H9 (cell line): ENCODE measurements around the gene CKLF. TPM values are rescaled to one million over a fixed set of nuclear protein-coding genes. Genes with fewer than 3 reads are reported as not detected.
A peak's percentile ranks its signal among the peaks of the same experiment; 100 is the strongest.

ENCODE experiments used
- DNase-seq: peaks from one replicate; pipeline ENCODE4 v3.0.0-alpha.2; 2017
- H2AFZ ChIP-seq: one replicate; pipeline ENCODE4 v1.6.1; 2013; ENCODE audit warnings: mild to moderate bottlenecking, low read length, control low read depth, moderate library complexity
- H2AK5ac ChIP-seq: 2 replicates; pipeline ENCODE4 v1.6.1; 2013; ENCODE audit warnings: low read length, control low read depth, mixed read lengths; ENCODE audit not compliant: insufficient read length
- H2BK120ac ChIP-seq: one replicate; pipeline ENCODE4 v1.6.1; 2013; ENCODE audit warnings: low read depth, mild to moderate bottlenecking, low read length, control low read depth, inconsistent platforms; ENCODE audit not compliant: poor library complexity, severe bottlenecking
- H2BK12ac ChIP-seq: 2 replicates; pipeline ENCODE4 v1.6.1; 2013; ENCODE audit warnings: low read length, control low read depth, mixed read lengths, low read depth; ENCODE audit not compliant: insufficient read length
- H2BK15ac ChIP-seq: 2 replicates; pipeline ENCODE4 v1.6.1; 2013; ENCODE audit warnings: low read depth, low read length, control low read depth
- H2BK20ac ChIP-seq: one replicate; pipeline ENCODE4 v1.6.1; 2013; ENCODE audit warnings: low read depth, mild to moderate bottlenecking, low read length, control low read depth, inconsistent platforms; ENCODE audit not compliant: poor library complexity, severe bottlenecking
- H2BK5ac ChIP-seq: 2 replicates; pipeline ENCODE4 v1.6.1; 2013; ENCODE audit warnings: low read length, control low read depth, mixed read lengths; ENCODE audit not compliant: insufficient read length
- H3K14ac ChIP-seq: 2 replicates; pipeline ENCODE4 v1.6.1; 2013; ENCODE audit warnings: low read length, control low read depth; ENCODE audit not compliant: insufficient read depth
- H3K18ac ChIP-seq: 2 replicates; pipeline ENCODE4 v1.6.1; 2013; ENCODE audit warnings: low read depth, mild to moderate bottlenecking, mixed read lengths, low read length, control low read depth; ENCODE audit not compliant: insufficient read length
- H3K23ac ChIP-seq: 2 replicates; pipeline ENCODE4 v1.6.1; 2013; ENCODE audit warnings: low read length, control low read depth, mixed read lengths, low read depth; ENCODE audit not compliant: insufficient read length
- H3K23me2 ChIP-seq: 2 replicates; pipeline ENCODE4 v1.6.1; 2013; ENCODE audit warnings: low read depth, mild to moderate bottlenecking, mixed read lengths, low read length, control low read depth; ENCODE audit not compliant: insufficient read length, poor library complexity, severe bottlenecking
- H3K27ac ChIP-seq: 2 replicates; pipeline ENCODE4 v1.5.1; 2013; ENCODE audit warnings: low read length, control low read depth, mixed read lengths, low read depth; ENCODE audit not compliant: insufficient read length
- H3K27me3 ChIP-seq: 2 replicates; pipeline ENCODE4 v1.6.1; 2013; ENCODE audit warnings: low read length, control low read depth, inconsistent platforms; ENCODE audit not compliant: insufficient read depth
- H3K4ac ChIP-seq: 2 replicates; pipeline ENCODE4 v1.6.1; 2013; ENCODE audit warnings: low read depth, mild to moderate bottlenecking, control low read depth, inconsistent platforms, low read length, moderate library complexity
- H3K4me1 ChIP-seq: 2 replicates; pipeline ENCODE4 v1.6.1; 2013; ENCODE audit warnings: low read length, control low read depth, inconsistent platforms; ENCODE audit not compliant: insufficient read depth
- H3K4me2 ChIP-seq: 2 replicates; pipeline ENCODE4 v1.6.1; 2013; ENCODE audit warnings: low read length, control low read depth, mixed read lengths; ENCODE audit not compliant: insufficient read length, insufficient read depth
- H3K56ac ChIP-seq: 2 replicates; pipeline ENCODE4 v1.6.1; 2013; ENCODE audit warnings: low read depth, mild to moderate bottlenecking, mixed read lengths, low read length, control low read depth; ENCODE audit not compliant: insufficient read length
- H3K79me1 ChIP-seq: 2 replicates; pipeline ENCODE4 v1.6.1; 2013; ENCODE audit warnings: low read depth, mild to moderate bottlenecking, moderate library complexity, low read length, control low read depth, inconsistent platforms; ENCODE audit not compliant: insufficient read depth, poor library complexity, severe bottlenecking
- H3K79me2 ChIP-seq: 2 replicates; pipeline ENCODE4 v1.6.1; 2013; ENCODE audit warnings: low read length, control low read depth, inconsistent platforms; ENCODE audit not compliant: insufficient read depth
- H3K9ac ChIP-seq: 2 replicates; pipeline ENCODE4 v1.6.1; 2013; ENCODE audit warnings: low read length, control low read depth, mixed read lengths; ENCODE audit not compliant: insufficient read length; ENCODE audit errors: extremely low read depth
- H3K9me3 ChIP-seq: one replicate; pipeline ENCODE4 v1.6.1; 2013; ENCODE audit warnings: low read depth, low read length, inconsistent platforms; ENCODE audit not compliant: control insufficient read depth
- H3T11ph ChIP-seq: one replicate; pipeline ENCODE4 v1.6.1; 2013; ENCODE audit warnings: mild to moderate bottlenecking, low read length, control low read depth, inconsistent platforms
- H4K20me1 ChIP-seq: one replicate; pipeline ENCODE4 v1.6.1; 2013; ENCODE audit not compliant: control insufficient read depth, insufficient read length, insufficient read depth
- H4K5ac ChIP-seq: 2 replicates; pipeline ENCODE4 v1.6.1; 2013; ENCODE audit warnings: low read depth, mild to moderate bottlenecking, mixed read lengths, low read length, control low read depth; ENCODE audit not compliant: insufficient read length
- H4K8ac ChIP-seq: replicated peaks from 2 replicates; pipeline ENCODE4 v1.6.1; 2013; ENCODE audit warnings: low read length, control low read depth, mixed read lengths, low read depth; ENCODE audit not compliant: insufficient read length
- H4K91ac ChIP-seq: 2 replicates; pipeline ENCODE4 v1.6.1; 2013; ENCODE audit warnings: low read depth, mild to moderate bottlenecking, moderate library complexity, mixed read lengths, low read length, control low read depth; ENCODE audit not compliant: insufficient read length
- H3K27ac Mint-ChIP-seq, 3 experiments: 2 replicates in 2 of 3; 3 replicates in 1 of 3; pipeline ENCODE4 v1.8.0; 2020 to 2021; ENCODE audit warnings: mixed read lengths in 3 of 3, mild to moderate bottlenecking in 1 of 3, moderate library complexity in 1 of 3
- H3K27me3 Mint-ChIP-seq: 2 replicates; pipeline ENCODE4 v1.8.0; 2021; ENCODE audit warnings: low read depth, mild to moderate bottlenecking, moderate library complexity, mixed read lengths
- H3K36me3 Mint-ChIP-seq, 3 experiments: 2 replicates in 2 of 3; 3 replicates in 1 of 3; pipeline ENCODE4 v1.8.0; 2020 to 2021; ENCODE audit warnings: low read depth in 3 of 3, mixed read lengths in 3 of 3; ENCODE audit not compliant: insufficient read depth in 1 of 3
- H3K4me1 Mint-ChIP-seq, 2 experiments: 2 replicates each; pipeline ENCODE4 v1.8.0; 2020; ENCODE audit warnings: mixed read lengths in 2 of 2
- H3K4me3 Mint-ChIP-seq, 2 experiments: 2 replicates in 1 of 2; 3 replicates in 1 of 2; pipeline ENCODE4 v1.8.0; 2020 to 2021; ENCODE audit warnings: mild to moderate bottlenecking in 2 of 2, mixed read lengths in 2 of 2, moderate library complexity in 1 of 2
- H3K9me3 Mint-ChIP-seq, 2 experiments: 2 replicates in 1 of 2; 3 replicates in 1 of 2; pipeline ENCODE4 v1.8.0; 2020; ENCODE audit warnings: mild to moderate bottlenecking in 2 of 2, mixed read lengths in 2 of 2, moderate library complexity in 1 of 2
- WGBS: extraction: QIAGEN DNeasy Blood & Tissue Kit; methylation state at CpG from one replicate; pipeline ENCODE4 v1.1.7; 2013; ENCODE audit warnings: missing lambda C conversion rate, low lambda C conversion rate, mixed read lengths; ENCODE audit not compliant: insufficient read length; ENCODE audit errors: extremely low coverage; 5-methylcytosine and 5-hydroxymethylcytosine counted together
- total RNA-seq: library from RNA; stranded (reverse); gene quantifications from 2 replicates; pipeline ENCODE4 v1.2.1, GENCODE V29; 2021
- TF ChIP-seq, protein P1 (sequence below): fragments of 200-600 bp; sonication (generic); conservative IDR thresholded peaks from 3 replicates; pipeline ENCODE4 v1.8.0; 2021; ENCODE audit warnings: antibody characterized with exemption, mild to moderate bottlenecking

CKLF gene
- total RNA-seq, 1 experiment from 2014 or later: 23.1 TPM

GRCh38 chr16:66544016-66544757 is 8.2 kb upstream of the CKLF start:
- Mint-ChIP-seq H3K4me3 (no peak overlapping the region), H3K9me3 (no peaks in the 10 kb centered on the region), H3K36me3 (peaks cover 0 to 5% (median 4%) of the 10 kb centered on the region in 3 experiments; a peak in 4 of 7 replicates), H3K4me1 (peaks cover 17% of the 10 kb centered on the region in 2 experiments), H3K27ac (peak overlapping the region in 1 of 3 experiments; percentile 42; a peak in 1 of 7 replicates), H3K27me3 (no peaks in the 10 kb centered on the region)
- no peak overlapping the region for H4K8ac ChIP-seq
- no peak overlapping the region for H3K18ac ChIP-seq
- H3K4me2 ChIP-seq: no peak overlapping the region
- H3K27me3 ChIP-seq: no peaks in the 10 kb centered on the region
- no peak overlapping the region for H3T11ph ChIP-seq
- H2AK5ac ChIP-seq: no peak overlapping the region
- no peak overlapping the region for H3K4ac ChIP-seq
- no peaks in the 10 kb centered on the region for H3K9me3 ChIP-seq
- no peak overlapping the region for H2BK15ac ChIP-seq
- H4K91ac ChIP-seq: no peak overlapping the region
- H3K23ac ChIP-seq: no peak overlapping the region
- H3K4me1 ChIP-seq: peaks cover 8% of the 10 kb centered on the region; the same call in 1 of the 2 replicates
- no peak overlapping the region for H3K9ac ChIP-seq
- no peak overlapping the region for H3K27ac ChIP-seq
- TF ChIP-seq, protein P1, sequence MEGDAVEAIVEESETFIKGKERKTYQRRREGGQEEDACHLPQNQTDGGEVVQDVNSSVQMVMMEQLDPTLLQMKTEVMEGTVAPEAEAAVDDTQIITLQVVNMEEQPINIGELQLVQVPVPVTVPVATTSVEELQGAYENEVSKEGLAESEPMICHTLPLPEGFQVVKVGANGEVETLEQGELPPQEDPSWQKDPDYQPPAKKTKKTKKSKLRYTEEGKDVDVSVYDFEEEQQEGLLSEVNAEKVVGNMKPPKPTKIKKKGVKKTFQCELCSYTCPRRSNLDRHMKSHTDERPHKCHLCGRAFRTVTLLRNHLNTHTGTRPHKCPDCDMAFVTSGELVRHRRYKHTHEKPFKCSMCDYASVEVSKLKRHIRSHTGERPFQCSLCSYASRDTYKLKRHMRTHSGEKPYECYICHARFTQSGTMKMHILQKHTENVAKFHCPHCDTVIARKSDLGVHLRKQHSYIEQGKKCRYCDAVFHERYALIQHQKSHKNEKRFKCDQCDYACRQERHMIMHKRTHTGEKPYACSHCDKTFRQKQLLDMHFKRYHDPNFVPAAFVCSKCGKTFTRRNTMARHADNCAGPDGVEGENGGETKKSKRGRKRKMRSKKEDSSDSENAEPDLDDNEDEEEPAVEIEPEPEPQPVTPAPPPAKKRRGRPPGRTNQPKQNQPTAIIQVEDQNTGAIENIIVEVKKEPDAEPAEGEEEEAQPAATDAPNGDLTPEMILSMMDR: no peak
- H3K14ac ChIP-seq: no peak overlapping the region
- peaks cover 2% of the 10 kb centered on the region for H3K23me2 ChIP-seq
- no peak overlapping the region for H2BK20ac ChIP-seq
- no peak overlapping the region for H2BK120ac ChIP-seq
- H2BK5ac ChIP-seq: no peak overlapping the region
- H4K20me1 ChIP-seq: no peaks in the 10 kb centered on the region
- no peak for DNase-seq
- no peak overlapping the region for H4K5ac ChIP-seq
- no peak overlapping the region for H2AFZ ChIP-seq
- no peaks in the 10 kb centered on the region for H3K79me1 ChIP-seq
- WGBS: no CpG with 5 or more reads among the region's 7 CpGs
- H2BK12ac ChIP-seq: no peak overlapping the region
- no peaks in the 10 kb centered on the region for H3K79me2 ChIP-seq
- H3K56ac ChIP-seq: no peak overlapping the region
